SK-N-SH (cell line): ENCODE results near the gene DCAF17.

Source experiments
- CTCF ChIP-seq: fragments of 200-600 bp; sonication (generic); IDR thresholded peaks from 2 replicates; pipeline ENCODE4 v1.6.1; 2017; ENCODE audit warnings: antibody characterized with exemption, mild to moderate bottlenecking, moderate library complexity
- MXI1 ChIP-seq: IDR thresholded peaks from 2 replicates; pipeline ENCODE4 v1.6.1; 2012; ENCODE audit warnings: mild to moderate bottlenecking, low read depth, low read length, improper control_type of control experiment
- POLR2AphosphoS5 ChIP-seq: IDR thresholded peaks from 2 replicates; pipeline ENCODE4 v1.6.1; 2012; ENCODE audit warnings: low read depth, low read length
- RXRA ChIP-seq: IDR thresholded peaks from 2 replicates; pipeline ENCODE4 v1.4.0; 2012; ENCODE audit warnings: low read depth, mild to moderate bottlenecking, borderline replicate concordance
- SMC3 ChIP-seq: IDR thresholded peaks from 2 replicates; pipeline ENCODE4 v1.6.1; 2012; ENCODE audit warnings: low read depth, low read length, improper control_type of control experiment

GRCh38 chr2:171386627-171387026 lies 47.4 kb upstream of the DCAF17 start:
- TF ChIP-seq CTCF (no peak), RXRA (no peak), MXI1 (no peak), POLR2AphosphoS5 (no peak), SMC3 (no peak)
